OCI-LY1 (cell line): ENCODE results near the gene PRKG1.

Experiments used
- CTCF ChIP-seq: fragments of 200-600 bp; sonication (generic), shearing (Covaris generic); IDR thresholded peaks from 2 replicates; pipeline ENCODE4 v1.5.1; 2017; ENCODE audit warnings: mild to moderate bottlenecking, antibody characterized with exemption, low read length, moderate library complexity, mixed read lengths
- EZH2 ChIP-seq: fragments of 200-600 bp; sonication (generic), shearing (Covaris generic); IDR thresholded peaks from 2 replicates; pipeline ENCODE4 v1.8.0; 2017; ENCODE audit warnings: borderline replicate concordance, mixed run types, mild to moderate bottlenecking, antibody characterized with exemption, low read length, moderate library complexity, mixed read lengths

DNA sequence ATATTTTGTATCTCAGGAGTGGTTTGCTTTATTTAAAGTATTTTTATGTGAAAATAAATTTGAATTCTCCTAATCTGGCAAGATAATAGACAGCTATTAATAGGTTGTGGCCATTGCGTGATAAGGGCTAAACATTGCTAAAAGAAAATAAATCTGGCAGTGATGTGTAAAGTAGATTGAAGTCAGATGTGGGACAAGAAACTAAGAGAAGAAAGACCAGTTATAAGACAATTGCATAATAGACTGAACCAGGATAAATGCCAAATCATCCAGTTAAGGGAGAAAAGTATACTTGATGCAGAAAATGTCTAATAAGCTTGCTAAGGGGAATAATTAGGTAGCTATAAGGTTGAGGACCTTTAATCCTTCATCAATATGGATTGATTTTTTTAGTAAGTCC, 822.6 kb downstream of the PRKG1 start:
- TF ChIP-seq EZH2 (no peak), CTCF (no peak)
